GM21447 (cell line): ENCODE results near the gene HPGD.
"Not testable (repeated sequence)": the region's sequence is repeated elsewhere in the genome, so short reads cannot be mapped to it uniquely, and the experiment has no call there.

ENCODE experiments used
- ATAC-seq: cut with Tn5 transposase; IDR thresholded peaks from one replicate; pipeline ENCODE4 v1.9.1; 2021; ENCODE audit not compliant: unreplicated experiment

HPGD gene

DNA sequence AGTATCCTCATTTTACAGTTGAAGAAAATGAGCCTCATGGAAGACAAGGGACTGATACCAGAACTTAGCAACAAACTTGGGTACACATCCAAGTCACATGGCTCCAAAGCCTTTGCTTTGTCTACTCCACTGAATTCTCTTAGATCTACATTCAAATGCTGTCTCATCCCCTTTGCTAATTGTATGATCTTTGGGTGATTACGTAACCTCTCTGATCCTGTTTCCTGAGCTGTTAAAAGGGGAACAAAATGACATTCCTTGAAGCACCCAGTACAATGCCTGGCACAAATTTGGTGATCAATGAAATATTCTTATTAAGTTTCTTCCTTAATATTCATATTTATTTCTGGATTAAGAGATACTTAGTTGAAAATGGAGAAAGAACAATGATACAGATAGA, 5.9 kb upstream of the HPGD start:
- no peak for ATAC-seq

DNA sequence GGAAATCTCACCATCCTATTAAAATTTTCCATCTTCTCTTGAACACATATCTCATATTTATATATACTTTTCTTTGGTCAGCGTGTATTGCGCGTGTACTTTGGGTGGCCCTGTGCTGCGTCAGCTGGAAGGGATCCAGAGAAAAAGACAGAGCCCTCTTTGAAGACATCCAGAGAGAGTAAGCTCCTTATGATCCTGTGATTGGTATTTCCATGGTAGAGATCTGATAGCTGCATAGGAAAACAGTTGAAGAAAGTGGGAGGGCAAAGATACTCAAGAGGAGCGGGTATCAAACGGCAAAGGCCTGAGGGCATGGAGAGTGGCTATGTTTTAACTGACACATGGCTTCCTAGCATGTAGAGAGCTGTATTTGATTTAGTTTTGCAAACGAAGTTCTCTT, 4.4 kb upstream of the HPGD start:
- ATAC-seq: no peak

DNA sequence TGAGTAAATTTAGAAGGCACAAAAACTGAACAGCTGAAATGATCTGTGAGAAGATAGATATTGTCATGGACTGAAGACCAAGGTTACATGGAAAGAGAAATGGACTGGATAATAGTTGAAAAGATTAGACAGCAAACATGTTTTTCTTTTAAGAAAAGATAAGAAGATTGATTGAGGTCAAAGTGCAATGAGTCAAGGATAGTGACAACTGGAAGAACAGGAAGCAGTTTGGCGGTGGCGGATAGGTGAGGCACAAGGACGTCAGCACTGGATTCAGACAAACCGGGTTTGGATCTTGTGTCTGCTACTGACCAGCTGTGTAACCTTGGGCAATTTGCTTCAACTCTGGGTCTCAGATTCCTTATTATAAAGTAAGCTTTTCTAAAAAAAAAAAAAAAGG, 2.0 kb upstream of the HPGD start:
- no peak for ATAC-seq

- ATAC-seq: no peak
Observed at GRCh38 chr4:174523025-174523693, 871 bp upstream of the HPGD start.

DNA sequence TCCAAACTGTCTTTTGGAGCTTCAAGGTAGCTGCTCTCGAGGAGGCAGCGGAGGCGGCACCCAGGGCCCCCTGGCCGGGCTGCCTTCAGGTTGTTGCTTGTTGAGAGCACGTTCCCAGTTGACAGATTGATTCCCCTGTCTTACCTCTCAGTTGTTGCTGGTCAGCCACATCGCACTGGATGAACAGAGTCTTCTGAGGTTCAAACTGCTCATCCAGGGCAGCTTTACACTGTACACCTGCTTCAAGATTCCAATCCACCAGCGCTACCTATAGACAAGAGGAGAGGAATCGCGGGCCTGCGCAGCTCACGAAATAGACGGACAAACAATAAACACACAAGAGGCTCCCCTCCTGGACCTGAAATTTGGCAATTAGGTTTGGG, 497 bp downstream of the HPGD start:
- ATAC-seq: peak; percentile 42

- no peak for ATAC-seq
Observed at GRCh38 chr4:174520660-174521059, 1.6 kb downstream of the HPGD start.

DNA sequence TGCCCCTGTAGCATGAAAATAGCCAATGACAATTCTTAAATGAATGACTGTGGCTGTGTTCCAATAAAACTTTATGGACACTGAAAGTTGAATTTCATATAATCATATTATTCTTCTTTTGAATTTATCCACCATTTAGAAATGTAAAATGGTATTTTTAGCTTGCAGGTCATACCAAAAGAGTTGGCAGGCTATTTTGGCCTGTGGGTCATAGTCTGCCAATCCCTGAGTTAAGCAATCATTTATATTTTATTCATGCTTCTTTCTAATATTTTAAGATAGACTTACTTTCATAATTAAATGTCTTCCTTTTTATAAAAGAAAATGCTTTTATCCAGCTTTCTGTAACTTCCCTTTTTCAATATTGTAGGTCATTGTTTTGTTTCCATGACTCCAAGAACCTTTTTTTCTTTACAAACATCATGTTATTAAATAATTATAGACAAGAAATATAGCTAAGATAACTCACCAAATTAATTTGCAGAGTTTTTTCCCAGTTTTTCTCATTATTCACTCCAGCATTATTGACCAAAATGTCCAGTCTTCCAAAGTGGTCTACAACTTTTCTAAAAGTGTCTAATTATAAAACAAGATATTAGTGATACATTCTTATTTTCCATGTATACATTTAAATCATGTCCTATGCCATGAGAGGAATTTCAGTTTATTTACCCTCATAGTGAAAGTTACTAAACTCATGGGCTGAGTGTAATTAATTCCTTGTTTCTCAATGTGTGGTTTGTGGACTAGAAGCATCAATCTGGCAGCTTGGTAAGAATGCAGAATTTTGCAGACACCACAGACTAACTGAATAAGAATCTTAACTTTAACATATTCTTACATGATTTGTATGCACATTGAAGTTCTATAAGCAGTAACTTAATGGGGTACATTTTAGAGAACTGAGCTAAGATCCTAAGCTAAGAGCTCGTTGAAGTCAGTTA, 4.5 kb downstream of the HPGD start:
- no peak for ATAC-seq

GRCh38 chr4:174516794-174517193, 5.5 kb downstream of the HPGD start:
- no peak for ATAC-seq

- no peak for ATAC-seq
Observed at GRCh38 chr4:174516345-174516744, 5.9 kb downstream of the HPGD start.

- ATAC-seq: no peak
Observed at GRCh38 chr4:174512745-174513144, 9.5 kb downstream of the HPGD start.

GRCh38 chr4:174505892-174506291, 16.4 kb downstream of the HPGD start:
- ATAC-seq: no peak

DNA sequence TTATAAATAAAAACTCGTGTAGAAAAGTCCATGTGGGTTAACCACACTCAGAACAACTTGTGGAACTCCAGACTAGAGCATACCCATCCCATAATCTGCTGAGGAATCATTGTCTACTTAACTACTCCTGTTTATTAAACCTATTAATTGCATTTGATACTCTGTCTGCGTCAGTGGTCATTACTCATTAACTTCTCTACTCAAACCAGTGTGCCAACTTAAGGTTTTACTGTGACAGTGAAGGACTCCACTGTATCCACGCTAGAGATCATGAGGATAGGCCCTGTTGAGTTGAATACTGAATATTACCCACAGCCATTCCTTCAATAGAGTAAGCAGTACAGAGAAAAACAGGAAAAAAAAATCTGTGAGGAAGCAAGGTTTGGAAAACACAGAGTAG, 17.3 kb downstream of the HPGD start:
- ATAC-seq: no peak

- ATAC-seq: no peak
Observed at GRCh38 chr4:174503079-174503715, 19.1 kb downstream of the HPGD start.

DNA sequence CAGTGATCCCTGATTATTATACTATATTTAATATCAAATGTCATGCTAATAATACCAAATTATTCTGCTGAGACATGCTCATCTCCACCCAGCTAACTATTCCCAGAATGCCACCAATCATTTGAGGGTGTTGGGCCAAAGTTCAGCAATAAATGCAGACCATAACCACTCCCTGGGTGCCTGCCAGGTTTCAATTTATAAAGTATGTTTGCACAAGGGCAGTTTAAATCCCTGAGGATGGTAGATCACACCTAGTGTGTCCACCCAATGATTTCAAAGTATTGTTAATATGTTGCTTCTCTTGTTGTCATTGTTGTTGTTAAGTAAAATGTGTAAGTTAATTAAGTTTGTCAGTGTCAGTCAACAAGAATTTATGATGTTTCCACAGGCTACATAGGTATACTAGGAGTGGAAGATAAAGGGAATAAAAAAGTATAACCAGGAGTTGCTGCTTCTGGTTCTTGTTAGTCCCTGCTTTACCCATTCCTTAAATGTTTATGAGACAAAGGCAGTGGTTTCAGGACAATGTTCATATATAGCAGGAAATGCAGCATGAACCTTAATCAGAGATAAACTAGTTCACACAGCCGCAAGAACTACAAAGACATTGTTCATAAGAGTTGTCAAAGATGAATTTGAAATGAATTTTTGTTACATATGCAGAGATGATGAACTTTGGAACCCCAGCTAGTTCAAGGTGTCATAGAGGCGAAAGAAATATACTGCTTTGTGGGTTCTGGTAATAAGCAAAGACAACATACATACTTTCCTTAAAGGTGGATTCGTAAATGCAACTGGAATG, 25.5 kb downstream of the HPGD start:
- no peak for ATAC-seq

DNA sequence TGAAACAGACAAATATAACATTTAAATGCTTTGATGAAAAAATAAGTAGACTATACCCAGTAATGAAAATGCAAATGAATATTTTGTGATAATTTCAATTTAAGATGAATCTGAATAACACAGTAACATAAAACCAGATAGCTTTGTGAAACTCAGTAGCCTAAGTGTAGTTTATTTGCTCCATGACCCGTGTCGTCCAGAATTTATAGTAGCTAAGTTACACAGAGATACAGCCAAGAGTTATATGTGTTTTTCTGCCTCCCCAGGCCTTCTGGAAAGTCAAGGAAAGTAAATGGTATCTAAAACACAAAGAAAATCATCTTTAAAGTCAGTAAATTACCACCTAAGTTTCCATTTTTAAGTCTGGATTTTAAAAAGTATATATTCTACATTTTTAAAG, 26.7 kb downstream of the HPGD start:
- no peak for ATAC-seq

- ATAC-seq: no peak
Observed at GRCh38 chr4:174494726-174495125, 27.6 kb downstream of the HPGD start.

- no peak for ATAC-seq
Observed at GRCh38 chr4:174494146-174494545, 28.1 kb downstream of the HPGD start.

- no peak for ATAC-seq
Observed at GRCh38 chr4:174490451-174490961, 31.8 kb downstream of the HPGD start.

GRCh38 chr4:174488368-174488767, 33.9 kb downstream of the HPGD start:
- not testable (repeated sequence) for ATAC-seq

- ATAC-seq: no peak
Observed at GRCh38 chr4:174485025-174485424, 37.3 kb downstream of the HPGD start.

DNA sequence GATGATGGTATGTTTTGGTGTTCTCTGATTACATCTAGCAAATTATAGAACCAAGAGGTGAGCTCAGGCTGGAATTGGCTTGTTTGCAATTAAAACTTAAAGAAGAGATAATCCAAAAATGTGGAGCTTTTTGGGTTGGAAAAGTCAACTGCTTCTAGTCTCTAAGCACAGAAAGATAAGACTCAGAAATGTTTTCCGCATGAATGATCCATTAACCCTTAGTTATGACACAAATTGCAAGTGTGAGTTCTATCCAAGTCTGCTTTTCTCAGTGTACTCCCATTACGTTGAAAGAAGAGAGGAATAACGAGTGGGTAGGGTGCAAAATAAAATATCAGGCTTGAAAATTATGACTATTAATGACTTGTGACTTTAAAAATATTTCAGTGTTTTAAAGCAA, 38.5 kb downstream of the HPGD start:
- ATAC-seq: no peak
